GM18526 (cell line): ENCODE measurements around the gene CDC42BPA.

ENCODE experiments used
- POLR2A ChIP-seq: IDR thresholded peaks from 3 replicates; pipeline ENCODE4 v1.6.1; 2011; ENCODE audit not compliant: insufficient read length; ENCODE audit errors: extremely low read depth

Gene CDC42BPA

DNA sequence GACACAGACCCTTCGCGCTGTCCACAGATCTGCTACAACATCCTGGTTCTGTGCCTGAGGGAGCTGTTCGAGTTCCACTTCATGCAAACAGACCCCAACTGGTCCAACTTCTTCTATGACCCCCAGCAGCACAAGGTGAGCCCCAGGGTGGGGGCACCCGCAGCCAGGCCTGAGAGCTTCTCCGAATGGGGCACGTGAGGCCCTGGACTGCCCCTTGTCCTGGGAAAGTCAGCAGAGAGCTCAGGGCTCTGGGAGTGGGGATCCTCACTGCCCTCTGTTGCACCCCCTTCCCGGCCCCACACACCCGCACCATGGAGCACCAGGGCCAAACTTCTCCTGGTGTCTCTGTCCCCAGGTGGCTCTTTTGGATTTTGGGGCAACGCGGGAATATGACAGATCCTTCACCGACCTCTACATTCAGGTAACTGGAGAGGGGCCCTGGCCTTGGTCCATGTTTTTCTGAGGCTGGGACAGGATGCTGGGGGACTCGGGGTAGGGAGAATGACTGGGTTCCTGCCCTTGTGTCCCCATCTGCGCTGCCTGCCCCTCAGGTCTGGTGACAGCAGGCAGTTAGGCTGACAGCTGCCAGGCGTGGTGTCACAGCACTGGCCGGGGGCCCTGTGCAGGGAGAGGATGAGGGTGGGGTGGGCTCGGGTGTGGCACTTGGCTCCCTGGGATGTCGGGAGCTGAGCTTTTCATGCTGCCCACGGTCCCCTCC is 333.6 kb downstream of the CDC42BPA start:
- no peak for TF ChIP-seq POLR2A

DNA sequence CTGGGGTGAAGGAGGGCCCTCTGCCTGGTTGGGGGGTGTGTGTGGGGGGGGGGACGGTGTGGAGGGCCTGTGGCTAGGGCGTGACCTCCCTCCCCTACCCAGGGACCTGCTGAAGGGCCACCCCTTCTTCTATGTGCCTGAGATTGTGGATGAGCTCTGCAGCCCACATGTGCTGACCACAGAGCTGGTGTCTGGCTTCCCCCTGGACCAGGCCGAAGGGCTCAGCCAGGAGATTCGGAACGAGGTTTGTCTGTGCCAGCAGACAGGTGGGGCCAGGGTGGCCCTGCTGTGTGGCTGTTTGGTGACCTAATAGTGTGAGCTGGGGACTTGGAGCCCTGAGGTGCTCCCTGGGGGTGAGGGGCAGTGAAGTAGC is 334.3 kb downstream of the CDC42BPA start:
- TF ChIP-seq POLR2A: no peak

DNA sequence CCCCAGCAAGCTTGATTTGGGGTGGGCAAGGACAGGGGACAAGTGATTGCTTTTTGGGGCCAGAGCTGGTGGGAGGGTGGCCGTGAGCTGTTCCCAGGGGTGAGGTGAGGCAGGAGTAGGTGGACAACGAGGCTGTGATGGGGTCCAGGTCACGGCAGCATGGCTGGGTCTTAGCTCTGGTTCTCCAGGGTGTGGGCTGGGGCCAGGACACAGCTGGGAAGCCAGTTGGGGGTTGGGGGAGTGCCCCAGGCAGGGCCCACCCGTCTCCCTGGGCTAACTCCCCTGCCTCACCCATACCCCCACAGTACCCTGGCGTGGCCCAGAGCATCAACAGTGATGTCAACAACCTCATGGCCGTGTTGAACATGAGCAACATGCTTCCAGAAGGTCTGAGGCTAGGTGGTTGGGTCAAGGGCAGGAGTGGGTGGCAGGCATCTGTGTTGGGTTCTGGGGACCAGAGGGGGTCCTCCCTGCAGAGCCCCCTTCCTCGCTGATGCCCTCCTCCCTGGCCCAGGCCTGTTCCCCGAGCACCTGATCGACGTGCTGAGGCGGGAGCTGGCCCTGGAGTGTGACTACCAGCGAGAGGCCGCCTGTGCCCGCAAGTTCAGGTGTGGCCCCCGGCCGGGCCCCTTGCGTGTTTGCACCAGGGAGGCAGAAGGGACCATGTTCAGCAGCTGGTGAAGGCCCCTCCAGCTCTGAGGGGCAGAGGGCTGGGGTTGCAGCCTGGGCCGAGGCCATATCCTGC is 334.9 kb downstream of the CDC42BPA start:
- TF ChIP-seq POLR2A: no peak

DNA sequence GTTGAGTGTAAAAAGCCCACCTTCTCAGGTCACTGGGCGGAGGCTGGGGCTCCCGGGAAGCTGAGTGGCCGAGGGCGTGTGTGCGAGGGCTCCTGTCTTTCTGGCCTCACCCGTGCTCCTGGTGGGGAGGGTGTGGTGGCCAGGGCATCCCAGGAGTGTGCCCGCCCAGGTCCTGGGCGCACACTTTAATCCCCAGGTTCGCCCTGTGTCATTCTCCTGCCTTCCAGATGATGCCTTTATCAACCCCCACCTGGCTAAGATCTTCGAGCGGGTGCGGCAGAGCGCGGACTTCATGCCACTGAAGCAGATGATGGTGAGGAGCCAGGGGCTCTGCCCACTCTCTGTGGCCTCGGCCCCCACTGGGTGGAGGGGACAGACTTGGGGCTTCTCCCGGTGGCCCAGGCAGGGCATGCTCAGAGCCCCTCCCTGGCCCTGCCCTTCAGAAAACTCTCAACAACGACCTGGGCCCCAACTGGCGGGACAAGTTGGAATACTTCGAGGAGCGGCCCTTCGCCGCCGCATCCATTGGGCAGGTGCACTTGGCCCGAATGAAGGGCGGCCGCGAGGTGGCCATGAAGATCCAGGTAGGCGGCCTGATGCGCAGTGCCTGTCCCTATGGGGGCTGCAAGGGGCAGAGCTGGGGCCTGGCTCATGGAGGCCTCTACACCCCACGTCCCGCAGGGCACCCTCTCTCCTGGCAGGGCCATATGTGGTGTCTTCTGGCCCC is 335.7 kb downstream of the CDC42BPA start:
- TF ChIP-seq POLR2A: no peak

DNA sequence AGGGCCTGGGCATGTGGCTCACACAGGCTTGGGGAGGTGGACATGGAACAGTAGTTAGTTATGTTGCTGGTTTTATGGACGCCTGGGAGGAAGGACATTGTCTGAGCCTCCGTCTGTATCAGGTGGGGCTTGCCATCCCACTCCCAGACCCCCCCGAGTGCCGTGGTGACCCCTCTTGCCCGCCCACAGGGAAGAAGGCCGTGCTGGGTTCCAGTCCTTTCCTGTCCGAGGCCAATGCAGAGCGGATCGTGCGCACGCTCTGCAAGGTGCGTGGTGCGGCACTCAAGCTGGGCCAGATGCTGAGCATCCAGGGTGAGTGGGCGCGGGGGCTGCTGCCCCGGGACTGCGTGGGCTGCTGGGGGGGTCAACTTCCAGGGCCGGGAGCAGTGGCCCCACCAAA is 336.5 kb downstream of the CDC42BPA start:
- no peak for TF ChIP-seq POLR2A

DNA sequence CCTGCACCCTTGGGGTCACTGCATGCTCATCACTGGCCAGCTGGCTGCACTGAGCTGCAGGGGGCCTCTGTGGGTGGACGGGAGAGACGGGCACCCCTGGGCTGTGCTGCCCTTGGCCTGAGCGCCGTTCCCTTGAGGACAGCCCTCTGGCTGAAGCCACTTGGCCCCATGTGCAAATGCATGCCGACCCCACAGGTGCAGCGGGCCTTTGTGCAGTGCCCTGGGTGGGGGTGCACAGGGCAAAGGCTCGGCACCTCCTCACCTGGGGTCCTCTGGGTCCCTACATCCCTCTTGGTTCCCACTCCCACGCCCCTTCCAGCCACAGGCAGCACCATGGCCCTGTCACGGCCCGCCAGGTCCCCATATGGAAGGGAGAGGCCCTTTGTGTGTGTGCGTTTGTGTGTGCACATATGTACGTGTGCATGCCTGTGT is 336.9 kb downstream of the CDC42BPA start:
- TF ChIP-seq POLR2A: no peak

DNA sequence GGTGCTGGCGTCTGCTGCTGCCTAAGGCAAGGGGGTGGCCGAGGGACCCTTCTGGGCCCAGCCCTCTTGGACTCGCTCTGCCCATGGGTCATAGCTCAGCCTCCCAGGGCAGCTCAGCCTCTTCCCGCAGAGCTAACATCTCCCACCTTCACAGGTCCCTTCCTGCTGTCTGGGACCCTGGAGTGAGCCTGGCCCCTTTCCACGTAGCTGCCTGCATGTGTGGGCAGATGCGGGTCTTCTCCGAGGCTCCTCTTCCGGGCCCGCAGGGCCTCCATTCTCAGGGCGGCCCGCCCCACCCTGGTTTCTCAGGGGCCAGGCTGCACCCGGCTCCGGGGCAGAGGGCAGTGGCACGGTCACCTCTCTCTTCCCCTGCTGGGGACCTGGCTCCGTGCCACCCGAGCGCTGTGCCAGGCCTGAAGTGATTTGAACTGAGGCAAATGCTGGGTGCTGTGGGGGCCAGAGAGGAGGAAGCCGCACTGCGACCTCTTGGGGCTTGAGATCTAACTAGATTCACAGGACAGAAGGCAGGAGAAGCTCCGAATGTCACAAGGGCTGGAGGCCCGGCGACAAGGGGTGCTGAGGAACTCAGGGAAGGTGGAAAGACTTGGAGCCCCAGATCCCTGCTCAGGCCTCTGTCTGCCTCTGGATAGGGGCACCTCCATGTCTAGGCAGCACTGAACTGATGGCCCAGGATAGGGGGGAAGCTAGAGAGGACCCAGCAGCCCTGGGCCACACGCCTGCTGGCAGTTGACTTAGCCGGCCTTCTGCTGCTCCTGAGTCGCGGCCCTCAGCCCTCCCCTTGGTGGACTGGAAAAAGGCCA is 337.5 kb downstream of the CDC42BPA start:
- no peak for TF ChIP-seq POLR2A

DNA sequence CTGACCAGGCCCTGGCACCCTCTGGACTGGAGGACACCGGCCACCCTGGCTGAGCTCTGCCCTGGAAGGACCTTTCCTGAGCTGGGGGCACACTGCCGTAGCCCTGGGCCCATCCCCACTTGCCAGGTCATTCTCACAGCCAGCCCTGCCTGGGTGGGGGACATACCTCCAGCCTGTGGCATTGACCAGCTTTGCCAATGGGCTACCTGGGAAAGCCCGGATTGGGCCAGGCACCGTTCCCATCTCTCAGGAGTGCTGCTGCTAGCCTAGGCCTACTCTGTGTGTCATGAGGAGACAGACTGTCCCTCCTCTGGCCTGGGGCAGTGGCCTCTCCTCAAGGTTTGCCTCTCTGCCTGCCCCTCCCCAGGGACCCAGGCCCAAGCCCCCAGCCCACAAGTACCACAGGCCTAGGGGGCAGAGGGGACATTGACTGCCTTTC is 338.2 kb downstream of the CDC42BPA start:
- no peak for TF ChIP-seq POLR2A

DNA sequence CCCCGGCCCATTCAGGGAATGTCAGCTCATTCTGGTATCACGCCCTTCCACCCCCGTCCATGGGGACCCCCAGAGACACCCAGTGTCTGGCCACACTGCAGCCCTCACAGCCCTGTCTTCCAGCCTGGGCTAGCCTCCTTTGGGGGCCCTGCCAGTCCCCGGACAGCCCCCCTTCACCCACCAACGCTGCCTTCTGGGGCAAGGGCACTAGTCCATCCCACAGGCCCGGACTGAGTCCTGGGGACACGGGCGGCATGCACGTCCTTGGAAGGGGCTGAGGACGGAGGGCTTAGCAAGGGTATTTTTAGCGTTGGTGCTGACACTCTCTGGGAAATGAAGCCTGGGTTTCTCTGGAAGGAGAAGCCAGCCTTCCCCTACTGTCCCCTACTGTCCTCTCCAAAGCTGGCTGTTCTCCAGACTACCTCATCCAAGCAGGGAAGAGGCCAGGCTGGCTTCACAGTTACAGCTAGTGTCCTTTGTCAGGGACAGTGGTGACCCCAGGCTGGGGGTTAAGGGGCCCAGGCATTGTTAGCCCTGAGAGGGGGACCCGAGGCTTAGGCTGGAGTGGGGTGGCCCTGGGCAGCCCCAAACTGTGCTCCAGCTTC is 338.7 kb downstream of the CDC42BPA start:
- no peak for TF ChIP-seq POLR2A

DNA sequence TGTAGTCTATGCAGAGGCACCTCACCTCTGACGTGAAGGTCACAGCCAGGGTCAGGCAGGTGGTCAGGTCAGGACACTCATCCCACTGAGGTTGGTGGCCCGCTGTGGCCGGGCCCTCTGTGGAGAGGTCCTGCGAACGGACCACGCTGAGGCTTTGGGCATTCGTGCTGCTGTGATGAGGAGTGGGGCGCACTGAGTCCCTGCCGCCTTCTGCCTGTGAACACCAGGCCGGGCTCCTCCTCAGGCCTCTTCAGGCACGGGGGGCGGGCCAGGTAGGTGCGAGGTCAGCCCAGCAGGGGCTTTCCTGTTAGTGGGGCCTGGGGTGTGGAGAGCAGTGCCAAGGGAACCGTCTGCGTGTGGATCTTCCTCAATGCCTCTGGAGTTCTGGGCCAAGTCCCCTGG is 339.2 kb downstream of the CDC42BPA start:
- no peak for TF ChIP-seq POLR2A

DNA sequence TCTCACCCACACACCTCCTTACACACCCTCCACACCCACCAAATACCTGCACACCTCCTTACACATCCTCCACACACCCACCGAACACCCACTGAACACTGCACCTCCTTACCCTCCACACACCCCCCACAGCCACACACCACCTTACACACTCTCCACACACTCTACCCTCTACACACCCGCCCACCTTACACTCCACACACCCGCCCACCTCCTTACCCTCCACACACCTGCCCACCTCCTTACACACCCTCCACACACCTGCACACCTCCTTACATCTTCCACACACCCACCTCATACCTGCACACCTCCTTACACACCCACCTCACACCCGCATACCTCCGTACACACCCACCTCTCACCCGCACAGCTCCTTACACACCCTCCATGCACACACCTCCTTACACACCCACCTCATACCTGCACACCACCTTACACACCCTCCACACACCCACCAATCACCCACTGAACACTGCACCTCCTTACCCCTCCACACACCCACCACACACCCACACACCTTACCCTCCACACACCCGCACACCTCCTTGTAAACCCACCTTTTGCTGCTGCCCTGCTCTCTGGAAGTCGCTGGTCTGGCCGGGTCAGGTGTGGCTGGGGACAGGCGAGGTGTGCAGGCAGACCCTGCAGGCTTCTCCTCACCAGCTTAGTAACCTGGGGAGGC is 339.7 kb downstream of the CDC42BPA start:
- TF ChIP-seq POLR2A: no peak

DNA sequence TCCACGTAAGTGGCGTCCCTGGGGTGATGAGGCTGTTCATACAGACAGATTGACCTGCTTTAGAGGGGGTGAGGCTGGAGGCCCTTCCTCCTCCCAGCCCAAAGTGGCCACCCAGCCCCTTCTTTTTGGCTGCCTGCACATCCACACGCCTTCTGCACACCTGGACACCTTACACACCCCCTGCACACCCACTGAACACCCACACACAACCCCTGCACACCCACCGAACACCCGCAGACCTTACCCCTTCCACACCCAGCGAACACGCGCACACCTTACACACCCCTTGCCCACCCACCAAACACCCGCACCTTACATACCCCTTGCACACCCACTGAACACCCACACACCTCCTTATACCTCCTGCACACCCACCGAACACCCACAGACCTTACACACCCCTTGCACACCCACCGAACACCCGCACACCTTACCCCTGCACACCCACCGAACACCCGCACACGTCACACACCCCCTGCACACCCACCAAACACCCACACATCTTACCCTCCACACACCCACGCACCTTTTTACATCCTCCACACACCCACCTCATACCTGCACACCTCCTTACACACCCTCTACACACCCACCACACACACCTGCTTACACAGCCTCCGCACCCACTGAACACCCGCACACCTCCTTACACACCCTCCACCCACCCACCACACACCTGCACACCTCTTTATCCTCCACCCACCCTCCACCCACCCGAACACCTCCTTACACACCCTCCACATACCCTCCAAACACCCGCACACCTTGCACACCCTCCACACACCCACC is 340.5 kb downstream of the CDC42BPA start:
- no peak for TF ChIP-seq POLR2A

DNA sequence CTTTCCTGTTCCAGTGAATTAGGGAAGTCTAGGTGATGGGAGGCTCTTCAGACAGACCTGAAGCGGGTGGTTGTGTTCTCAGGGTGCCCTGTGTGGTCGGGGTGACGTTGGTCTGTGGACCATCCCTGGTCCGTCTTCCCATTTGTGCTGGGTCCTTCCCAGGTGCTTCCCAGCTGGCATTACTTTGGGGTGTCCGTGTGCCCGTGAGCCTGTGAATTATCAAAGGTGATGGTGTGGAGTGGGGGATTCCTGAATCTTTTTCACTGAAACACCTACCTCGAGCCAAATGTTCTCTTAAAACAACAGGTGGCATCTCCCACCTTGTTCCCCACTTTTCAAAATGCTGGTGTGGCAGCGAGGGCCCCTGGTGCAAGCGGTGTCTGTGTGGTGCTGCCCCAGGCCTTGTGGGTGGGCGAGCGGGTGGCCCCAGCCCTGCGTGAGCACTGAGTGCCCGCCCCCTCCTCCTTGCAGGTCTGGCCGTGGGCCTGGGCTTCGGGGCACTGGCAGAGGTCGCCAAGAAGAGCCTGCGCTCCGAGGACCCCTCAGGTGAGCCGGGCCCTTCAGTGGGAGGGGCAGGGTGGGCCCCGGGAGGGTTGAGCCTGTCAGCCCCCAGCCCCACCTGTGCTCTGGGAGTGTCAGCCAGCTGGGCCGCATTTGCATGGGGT is 341.2 kb downstream of the CDC42BPA start:
- no peak for TF ChIP-seq POLR2A
